ENCODE measurements around the gene AP4M1. TPM values are rescaled to one million over a fixed set of nuclear protein-coding genes. Genes with fewer than 3 reads are reported as not detected.

The AP4M1 gene
- total and polyA plus RNA-seq, 10 of the 15 experiments (the other 5 are each of a cell fraction or from before 2014, with no cell fraction given): 0.77 to 16.1 (median 13.0) TPM

DNA sequence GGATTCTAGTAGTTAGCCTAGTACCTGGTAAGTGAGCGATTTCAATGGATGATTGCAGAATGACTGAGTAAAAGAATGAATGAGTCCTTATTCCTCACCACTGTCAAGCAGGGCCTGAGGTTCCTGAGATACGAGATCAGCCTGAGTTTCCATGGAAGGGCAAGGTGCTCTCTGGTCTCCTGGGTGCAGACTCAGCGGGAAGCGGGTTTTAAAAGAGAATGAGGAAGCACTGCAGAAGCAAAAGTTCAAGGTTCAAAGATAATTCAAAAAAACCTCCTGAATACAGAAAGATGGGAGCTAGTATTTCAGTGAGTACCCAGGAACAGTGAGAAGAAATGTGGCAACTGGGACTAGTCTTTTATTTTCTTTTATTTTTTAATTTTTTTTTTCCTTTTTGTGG lies 24.2 kb upstream of the AP4M1 start (continued):
- TF ChIP-seq STAT3 (IDR thresholded peaks at IDR 0.05; ENCODE audit: low read depth, low read length) (no peak), JUNB (IDR thresholded peaks at IDR 0.05) (no peak), ZNF217 (IDR thresholded peaks at IDR 0.05) (no peak), HDAC2 (IDR thresholded peaks at IDR 0.05) (no peak), SREBF2 (IDR thresholded peaks at IDR 0.05; ENCODE audit: low read length) (no peak), EGR1 (IDR thresholded peaks at IDR 0.05; ENCODE audit: borderline replicate concordance in 1 of 2, low read depth in 2 of 2, low read length in 2 of 2) (no peak), YY1 (IDR thresholded peaks at IDR 0.05; ENCODE audit: low read depth, low read length) (no peak)

GRCh38 chr7:100079024-100079560 lies 22.4 kb upstream of the AP4M1 start:
- no TSS peak for BruUV-seq (replicated peaks)
- 93% methylated on average over 7 of the region's 7 CpGs for WGBS (ENCODE audit: insufficient coverage, insufficient replicate concordance, low lambda C conversion rate, missing lambda C conversion rate)
- CTCF ChIA-PET: interaction anchor here (1.1 to 1.5 kb wide), 3 partner anchors 20 to 101 kb away, joined by 3 read pairs; no protein-coding TSS in a partner anchor
- Histone ChIP-seq H3K4me2 (ENCODE audit: control insufficient read depth, insufficient read depth) (no peak overlapping the region), H3K4me3 (no peak overlapping the region), H3K79me2 (ENCODE audit: control insufficient read depth, insufficient read depth, low read length) (peaks cover 41% of the 10 kb centered on the region), H3K27me3 (replicated peaks in 1 of 2; ENCODE audit: control insufficient read depth in 2 of 2, insufficient read depth in 2 of 2, low read length in 1 of 2) (no peaks in the 10 kb centered on the region), H3K9me3 (replicated peaks; ENCODE audit: control insufficient read depth, insufficient read depth, low read length) (no peaks in the 10 kb centered on the region; the same call in 2 of the 3 replicates), H4K20me1 (ENCODE audit: control insufficient read depth, insufficient read depth) (no peaks in the 10 kb centered on the region), H3K9ac (ENCODE audit: control insufficient read depth, insufficient read depth, low read length) (no peak overlapping the region), H3K27ac (ENCODE audit: control insufficient read depth, insufficient read depth) (no peak overlapping the region), H3K4me1 (ENCODE audit: control insufficient read depth, insufficient read depth, low read length) (peaks cover 4% of the 10 kb centered on the region), H3K36me3 (ENCODE audit: control insufficient read depth in 2 of 2, insufficient read depth in 2 of 2, low read length in 1 of 2) (peaks cover 8 to 24% of the 10 kb centered on the region in 2 experiments), H2AFZ (ENCODE audit: control insufficient read depth, low read depth, low read length) (no peak overlapping the region)
- DNase-seq (ENCODE audit: low read depth, low spot score) (no peak), FAIRE-seq (no peak), ATAC-seq (no peak)
- TF ChIP-seq ASH2L (IDR thresholded peaks at IDR 0.05; ENCODE audit: borderline replicate concordance, low read depth): no peak
- TF ChIP-seq RELA (IDR thresholded peaks at IDR 0.05; ENCODE audit: borderline replicate concordance, partially characterized antibody): no peak
- no peak for TF ChIP-seq HDGF (IDR thresholded peaks at IDR 0.05)
- 0 out of 2 replicates have a peak, but pooled peaks have one; percentile 32 for TF ChIP-seq POLR2AphosphoS5 (IDR thresholded peaks at IDR 0.05; ENCODE audit: low read length)
- POLR2A ChIA-PET: interaction anchor here (1.0 to 1.3 kb wide), 2 partner anchors 7 to 24 kb away, joined by 3 read pairs; no protein-coding TSS in a partner anchor
- intact Hi-C loops (cut with micrococcal nuclease; ENCODE audit: unreplicated experiment) (no loop called here), in situ Hi-C loops (cut with MboI) (no loop called here)
- SMC1A ChIA-PET (ENCODE audit: uncharacterized antibody, unreplicated experiment): no interaction called here
- RAD21 ChIA-PET (ENCODE audit: unreplicated experiment): no interaction called here
